Activated T-cell treated with anti-CD3 and anti-CD28 coated beads, Interleukin-2, amount 50 U/mL, for 72 hours (primary cell): ENCODE measurements around the gene MANSC4. TPM values are rescaled to one million over a fixed set of nuclear protein-coding genes. Genes with fewer than 3 reads are reported as not detected.

Experiments
- ATAC-seq, 2 donors: fragments of 150-1000 bp; cut with Tn5 transposase; replicated peaks in 1 of 2; 2 replicates each; pipeline ENCODE4 v1.10.0; 2021; ENCODE audit warnings: moderate library complexity in 2 of 2, mild to moderate bottlenecking in 1 of 2
- DNase-seq, 2 donors: peaks; one replicate each; pipeline ENCODE4 v3.0.0; 2021 to 2022; ENCODE audit warnings: mixed read lengths in 1 of 2
- H3K27ac Mint-ChIP-seq: one replicate; pipeline ENCODE4 v1.8.0; 2022; ENCODE audit warnings: mild to moderate bottlenecking, moderate library complexity, mixed read lengths
- H3K27me3 Mint-ChIP-seq: one replicate; pipeline ENCODE4 v1.8.0; 2022; ENCODE audit warnings: low read depth, mixed read lengths
- H3K36me3 Mint-ChIP-seq, 2 donors: one replicate each; pipeline ENCODE4 v1.8.0; 2022; ENCODE audit warnings: mixed read lengths in 2 of 2, mild to moderate bottlenecking in 1 of 2; ENCODE audit not compliant: insufficient read depth in 2 of 2
- H3K4me1 Mint-ChIP-seq: one replicate; pipeline ENCODE4 v1.8.0; 2022; ENCODE audit warnings: low read depth, mixed read lengths
- H3K4me3 Mint-ChIP-seq, 2 donors: one replicate each; pipeline ENCODE4 v1.8.0; 2022; ENCODE audit warnings: mild to moderate bottlenecking in 2 of 2, mixed read lengths in 2 of 2, moderate library complexity in 2 of 2
- H3K9me3 Mint-ChIP-seq, 2 donors: one replicate each; pipeline ENCODE4 v1.8.0; 2022; ENCODE audit warnings: mixed read lengths in 2 of 2
- total RNA-seq, 2 donors: library from RNA; stranded (reverse); gene quantifications; one replicate each; pipeline ENCODE4 v1.2.3, GENCODE V29; 2022

Gene MANSC4
- total RNA-seq, 2 donors from 2014 or later: not detected

DNA sequence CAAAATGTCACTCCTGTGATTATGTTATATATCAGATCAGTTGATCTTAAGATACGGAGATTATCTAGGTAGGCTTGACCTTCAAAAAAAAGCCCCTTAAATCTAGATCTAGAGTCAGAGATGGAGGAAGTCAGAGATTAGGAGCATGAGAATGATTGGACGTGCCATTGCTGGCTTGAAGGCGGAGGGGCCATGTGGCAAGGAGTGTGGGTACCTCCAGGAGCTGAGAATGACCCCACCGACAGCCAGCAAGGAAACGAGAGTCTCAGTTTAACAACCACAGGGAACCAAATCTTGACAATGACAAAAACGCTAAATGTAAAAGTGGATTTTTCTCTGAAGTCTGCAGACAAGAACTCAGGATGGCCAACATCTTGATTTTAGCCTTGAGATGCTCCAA is 32.5 kb upstream of the MANSC4 start:
- H3K4me3 Mint-ChIP-seq: no peak overlapping the region
- peaks cover 0 to 1% of the 10 kb centered on the region in 2 donors for H3K9me3 Mint-ChIP-seq
- H3K36me3 Mint-ChIP-seq: no peaks in the 10 kb centered on the region
- peaks cover 55% of the 10 kb centered on the region for H3K27me3 Mint-ChIP-seq
- H3K27ac Mint-ChIP-seq: no peak overlapping the region
- DNase-seq (no peak), ATAC-seq (no peak)
- peaks cover 12% of the 10 kb centered on the region for H3K4me1 Mint-ChIP-seq

DNA sequence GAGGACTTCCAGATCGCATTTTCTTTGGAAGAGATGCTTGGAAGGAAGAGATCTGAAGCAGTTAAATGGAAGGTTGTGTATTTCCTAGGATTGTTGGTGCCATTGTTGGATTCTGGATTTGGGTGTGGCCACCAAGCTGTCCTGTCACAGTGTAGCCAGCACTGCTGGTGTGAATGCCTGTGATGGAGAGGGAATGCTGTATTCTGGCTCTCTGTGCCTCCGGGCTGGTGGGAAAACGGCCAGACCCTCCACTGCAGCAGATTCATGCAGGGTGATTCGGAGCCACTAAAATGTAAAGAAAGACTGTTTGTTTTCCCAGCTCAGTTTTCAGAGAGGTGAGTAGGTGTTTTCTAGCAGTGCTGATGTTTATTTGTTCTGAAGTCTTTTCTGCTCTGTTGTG is 30.7 kb upstream of the MANSC4 start:
- H3K4me1 Mint-ChIP-seq: peaks cover 29% of the 10 kb centered on the region
- ATAC-seq (no peak), DNase-seq (no peak)
- H3K4me3 Mint-ChIP-seq: no peak overlapping the region
- peaks cover 0 to 1% of the 10 kb centered on the region in 2 donors for H3K9me3 Mint-ChIP-seq
- H3K27me3 Mint-ChIP-seq: peaks cover 55% of the 10 kb centered on the region
- no peak overlapping the region for H3K27ac Mint-ChIP-seq
- no peaks in the 10 kb centered on the region for H3K36me3 Mint-ChIP-seq

DNA sequence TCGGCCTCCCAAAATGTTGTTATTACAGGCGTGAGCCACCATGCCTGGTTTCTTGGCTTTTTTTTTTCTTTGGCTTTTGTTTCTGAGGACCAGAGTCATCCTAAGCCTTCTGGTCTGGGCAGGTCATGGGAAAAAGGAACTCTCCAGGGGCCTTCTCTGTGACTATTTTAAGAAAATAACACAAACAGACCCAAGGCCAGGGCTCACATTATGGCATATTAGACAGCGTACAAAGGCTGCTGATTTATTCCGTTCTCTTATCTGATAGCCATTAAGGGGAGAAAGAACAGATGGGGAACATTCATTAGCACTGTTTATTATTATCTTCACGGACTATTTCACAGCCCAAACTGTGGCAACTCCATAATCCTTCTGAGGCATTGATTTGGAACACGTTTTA is 28.8 kb upstream of the MANSC4 start:
- peaks cover 50% of the 10 kb centered on the region for H3K27me3 Mint-ChIP-seq
- H3K4me1 Mint-ChIP-seq: peaks cover 16% of the 10 kb centered on the region
- H3K4me3 Mint-ChIP-seq: no peak overlapping the region
- no peak for DNase-seq
- no peak for ATAC-seq
- H3K9me3 Mint-ChIP-seq: peaks cover 0 to 1% of the 10 kb centered on the region in 2 donors
- H3K27ac Mint-ChIP-seq: no peak overlapping the region
- H3K36me3 Mint-ChIP-seq: no peaks in the 10 kb centered on the region

DNA sequence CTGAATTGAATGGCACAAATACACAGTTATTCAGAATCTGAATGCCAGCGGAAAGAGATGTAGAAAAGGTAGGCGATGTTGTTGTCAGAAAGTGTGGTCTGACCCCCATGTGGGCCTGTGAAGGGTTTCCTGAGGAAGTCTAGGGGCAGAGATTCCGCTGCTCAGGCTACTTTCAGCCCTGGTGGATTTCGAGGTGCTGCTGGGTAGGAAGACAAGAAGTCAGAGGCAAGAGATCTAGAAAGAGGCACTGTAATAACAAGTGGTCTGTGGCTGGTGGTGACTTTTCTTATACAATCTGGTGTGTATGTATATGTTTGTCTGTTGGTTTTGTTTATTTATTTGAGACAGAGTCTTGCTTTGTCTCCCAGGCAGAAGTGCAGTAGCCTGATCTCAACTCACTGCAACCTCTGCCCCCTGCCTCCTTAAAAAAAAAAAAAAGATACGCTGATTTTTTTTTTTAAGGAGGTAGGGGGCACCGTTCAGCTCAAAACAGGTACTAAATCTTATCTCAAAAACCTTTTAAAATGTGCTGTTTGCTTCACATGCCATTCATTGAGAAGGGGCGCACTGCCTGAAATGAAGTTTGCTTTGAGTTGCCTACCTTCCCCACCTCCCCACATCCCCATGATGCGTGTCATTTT is 27.1 kb upstream of the MANSC4 start:
- Mint-ChIP-seq H3K9me3 (no peaks in the 10 kb centered on the region), H3K27me3 (peaks cover 46% of the 10 kb centered on the region), H3K4me3 (peak overlapping the region in 1 of 2 donors; percentile 43), H3K4me1 (peaks cover 32% of the 10 kb centered on the region), H3K27ac (no peak overlapping the region), H3K36me3 (no peaks in the 10 kb centered on the region)
- DNase-seq: peak in 1 of 2 donors; percentile 15
- ATAC-seq: peak; percentile 12 to 30

DNA sequence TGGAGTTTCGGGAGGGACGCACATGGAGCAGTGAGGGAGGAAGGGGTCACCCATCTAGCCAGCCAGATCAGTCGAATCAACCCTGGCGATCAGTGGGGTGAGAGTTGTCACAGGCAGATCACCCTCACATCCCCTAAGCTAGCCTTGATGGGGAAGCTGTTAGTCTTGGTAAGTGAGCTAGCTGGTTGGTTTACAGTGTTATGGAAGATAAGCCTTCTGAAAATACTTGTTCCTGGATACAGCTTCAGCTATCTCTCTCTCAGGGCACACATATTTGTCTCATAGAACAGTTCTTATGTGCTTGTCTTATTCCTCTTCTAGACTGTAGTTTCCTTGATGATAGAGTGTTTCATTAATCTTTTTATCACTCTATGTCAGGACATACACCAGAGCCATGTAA is 26.2 kb upstream of the MANSC4 start:
- ATAC-seq (no peak), DNase-seq (no peak)
- Mint-ChIP-seq H3K4me3 (no peak overlapping the region), H3K9me3 (no peaks in the 10 kb centered on the region), H3K27ac (no peak overlapping the region), H3K36me3 (no peaks in the 10 kb centered on the region), H3K27me3 (peaks cover 37% of the 10 kb centered on the region), H3K4me1 (peaks cover 41% of the 10 kb centered on the region)

DNA sequence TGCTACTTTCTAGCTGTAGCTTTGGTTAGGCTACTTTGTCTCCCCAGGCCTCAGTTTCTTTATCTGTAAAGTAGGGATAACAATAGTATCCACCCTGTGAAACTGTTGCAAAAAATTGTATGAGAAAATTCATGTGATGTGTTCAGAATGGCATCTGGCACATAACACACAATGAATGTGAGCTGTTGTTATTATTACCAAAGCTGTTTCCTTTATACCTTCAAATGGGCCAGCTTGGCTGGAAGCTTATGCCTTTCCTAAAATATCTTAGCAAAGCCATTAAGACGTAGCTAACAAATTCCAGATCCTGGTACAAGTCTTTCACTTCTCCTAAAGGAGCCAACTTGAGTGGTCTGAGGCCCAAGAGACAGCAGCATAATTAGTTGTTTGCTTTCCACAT is 25.2 kb upstream of the MANSC4 start:
- no peak overlapping the region for H3K4me3 Mint-ChIP-seq
- peaks cover 51% of the 10 kb centered on the region for H3K4me1 Mint-ChIP-seq
- H3K27ac Mint-ChIP-seq: no peak overlapping the region
- H3K27me3 Mint-ChIP-seq: peaks cover 28% of the 10 kb centered on the region
- no peaks in the 10 kb centered on the region for H3K9me3 Mint-ChIP-seq
- peaks cover 0 to 2% of the 10 kb centered on the region in 2 donors for H3K36me3 Mint-ChIP-seq
- no peak for ATAC-seq
- no peak for DNase-seq

DNA sequence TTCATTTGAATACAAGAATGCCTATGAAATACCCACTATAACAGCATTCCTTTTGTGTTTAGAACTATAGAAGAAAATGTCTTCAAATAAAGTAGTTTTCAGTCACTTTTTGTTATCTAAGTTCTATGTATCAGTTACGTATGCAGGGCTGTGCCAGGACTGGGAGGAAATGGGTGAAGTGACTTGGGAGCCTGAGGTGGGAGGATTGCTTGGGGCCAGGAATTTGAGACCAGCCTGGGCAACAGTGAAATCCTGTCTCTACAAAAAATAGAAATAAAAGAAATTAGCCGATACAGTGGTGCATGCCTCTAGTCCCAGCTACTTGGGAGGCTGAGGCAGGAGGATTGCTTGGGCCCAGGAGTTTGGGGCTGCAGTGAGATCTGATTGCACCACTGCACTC is 22.9 kb upstream of the MANSC4 start:
- H3K36me3 Mint-ChIP-seq: peaks cover 0 to 9% of the 10 kb centered on the region in 2 donors
- peaks cover 28% of the 10 kb centered on the region for H3K27me3 Mint-ChIP-seq
- peaks cover 54% of the 10 kb centered on the region for H3K4me1 Mint-ChIP-seq
- DNase-seq (no peak), ATAC-seq (peak in 1 of 2 donors; percentile 39)
- no peaks in the 10 kb centered on the region for H3K9me3 Mint-ChIP-seq
- no peak overlapping the region for H3K27ac Mint-ChIP-seq
- peak overlapping the region in 1 of 2 donors; percentile 20 for H3K4me3 Mint-ChIP-seq

DNA sequence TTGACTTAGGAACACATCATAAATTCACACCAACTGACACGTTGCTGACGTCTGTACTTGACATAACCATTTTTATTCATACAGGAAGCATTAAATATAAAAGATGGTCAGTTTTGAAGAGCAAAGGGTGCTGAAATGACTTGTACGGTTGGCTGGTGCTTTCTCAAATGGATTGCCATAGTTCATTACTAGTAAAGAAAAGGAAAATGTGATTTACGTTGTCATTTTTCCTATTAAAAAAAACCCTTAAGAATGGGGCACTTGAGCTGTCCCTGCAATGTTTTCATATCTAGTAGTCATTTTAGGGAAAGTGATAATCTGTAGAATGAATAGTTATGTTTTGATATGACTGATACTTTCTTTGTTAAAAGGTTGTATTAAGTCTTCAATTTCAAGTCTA is 22.5 kb upstream of the MANSC4 start:
- H3K27ac Mint-ChIP-seq: no peak overlapping the region
- peaks cover 54% of the 10 kb centered on the region for H3K4me1 Mint-ChIP-seq
- H3K4me3 Mint-ChIP-seq: peak overlapping the region; percentile 49 to 65
- peaks cover 2 to 13% of the 10 kb centered on the region in 2 donors for H3K36me3 Mint-ChIP-seq
- H3K27me3 Mint-ChIP-seq: peaks cover 28% of the 10 kb centered on the region
- ATAC-seq: peak; percentile 70 to 82
- no peaks in the 10 kb centered on the region for H3K9me3 Mint-ChIP-seq
- peak; percentile 12 to 16 for DNase-seq

DNA sequence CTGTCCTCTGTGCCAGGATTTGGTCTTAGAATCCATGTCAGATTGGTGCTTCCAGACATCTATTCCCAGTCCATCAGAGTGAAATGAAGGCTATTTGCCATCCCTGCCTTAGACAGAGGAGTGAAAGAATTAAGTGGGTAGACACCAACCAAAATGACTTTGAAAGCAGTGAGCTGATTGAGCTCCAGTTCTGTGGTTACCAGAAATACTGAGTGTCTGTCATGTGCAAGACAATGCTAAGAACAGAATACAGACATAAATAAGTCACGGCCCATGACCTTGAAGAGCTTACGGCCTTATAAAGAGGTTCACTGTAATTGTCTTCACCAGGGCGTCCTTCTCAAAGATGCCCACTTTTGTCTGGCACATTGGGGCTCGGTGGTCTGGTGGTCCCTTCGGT is 21.6 kb upstream of the MANSC4 start:
- peak; percentile 29 to 51 for ATAC-seq
- DNase-seq: no peak
- peaks cover 46% of the 10 kb centered on the region for H3K4me1 Mint-ChIP-seq
- H3K36me3 Mint-ChIP-seq: peaks cover 4 to 14% of the 10 kb centered on the region in 2 donors
- H3K9me3 Mint-ChIP-seq: no peaks in the 10 kb centered on the region
- peak overlapping the region; percentile 49 to 65 for H3K4me3 Mint-ChIP-seq
- H3K27me3 Mint-ChIP-seq: peaks cover 21% of the 10 kb centered on the region
- no peak overlapping the region for H3K27ac Mint-ChIP-seq

DNA sequence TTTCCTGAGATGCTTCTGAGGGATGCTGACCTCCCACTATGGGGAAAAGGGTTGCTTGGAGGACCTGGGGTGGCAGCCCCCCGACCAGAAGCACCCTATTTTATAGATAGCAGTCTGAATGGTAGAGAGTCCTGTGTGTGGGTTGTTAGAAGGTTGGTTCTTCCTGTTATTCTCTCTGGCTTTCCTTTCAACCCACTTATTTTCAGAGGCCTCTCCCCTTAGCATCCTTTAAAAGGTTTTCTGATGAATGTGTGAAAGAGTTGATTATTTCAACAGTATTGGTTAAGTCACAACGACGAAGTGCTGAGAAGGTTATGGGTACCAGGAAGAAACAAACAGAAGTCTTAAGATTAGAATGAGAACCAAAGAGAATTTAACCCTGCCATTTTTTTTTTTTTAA is 20.8 kb upstream of the MANSC4 start:
- Mint-ChIP-seq H3K36me3 (peaks cover 4 to 14% of the 10 kb centered on the region in 2 donors), H3K27ac (peak overlapping the region; percentile 1), H3K9me3 (no peaks in the 10 kb centered on the region), H3K27me3 (peaks cover 16% of the 10 kb centered on the region), H3K4me1 (peaks cover 38% of the 10 kb centered on the region), H3K4me3 (peak overlapping the region; percentile 10 to 33)
- DNase-seq: no peak
- no peak for ATAC-seq

DNA sequence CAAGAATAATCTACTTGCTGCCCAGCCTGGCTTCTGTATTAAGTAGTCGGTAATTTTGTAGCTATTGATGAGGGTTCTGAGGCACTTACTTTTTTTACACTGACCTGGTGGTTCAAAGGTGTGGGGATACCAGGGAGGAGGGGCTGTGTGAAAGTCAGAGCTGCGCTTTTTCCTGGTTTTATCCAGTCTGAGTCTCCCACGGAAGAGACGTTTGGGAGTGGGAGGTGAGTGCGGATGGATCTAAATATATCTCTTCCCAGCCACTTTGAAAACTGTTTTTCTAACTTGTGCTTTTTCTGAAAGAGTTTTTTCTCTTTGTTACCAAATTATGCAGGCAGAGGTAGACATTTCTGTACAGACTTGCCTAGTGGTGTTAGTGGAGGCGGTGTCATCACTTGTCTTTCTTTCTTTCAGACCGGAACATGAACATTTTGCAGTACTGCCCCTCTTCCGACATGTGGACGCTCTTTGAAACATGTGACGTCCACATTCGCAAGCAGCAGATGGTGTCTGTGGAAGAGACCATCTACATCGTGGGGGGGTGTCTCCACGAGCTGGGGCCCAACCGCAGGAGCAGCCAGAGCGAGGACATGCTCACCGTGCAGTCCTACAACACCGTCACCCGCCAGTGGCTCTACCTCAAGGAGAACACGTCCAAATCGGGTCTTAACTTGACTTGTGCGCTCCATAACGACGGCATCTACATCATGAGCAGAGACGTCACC is 17.4 kb upstream of the MANSC4 start:
- Mint-ChIP-seq H3K36me3 (peaks cover 6 to 19% of the 10 kb centered on the region in 2 donors), H3K27me3 (no peaks in the 10 kb centered on the region), H3K27ac (no peak overlapping the region), H3K4me3 (no peak overlapping the region), H3K9me3 (no peaks in the 10 kb centered on the region), H3K4me1 (peaks cover 32% of the 10 kb centered on the region)
- DNase-seq: no peak
- ATAC-seq: no peak

DNA sequence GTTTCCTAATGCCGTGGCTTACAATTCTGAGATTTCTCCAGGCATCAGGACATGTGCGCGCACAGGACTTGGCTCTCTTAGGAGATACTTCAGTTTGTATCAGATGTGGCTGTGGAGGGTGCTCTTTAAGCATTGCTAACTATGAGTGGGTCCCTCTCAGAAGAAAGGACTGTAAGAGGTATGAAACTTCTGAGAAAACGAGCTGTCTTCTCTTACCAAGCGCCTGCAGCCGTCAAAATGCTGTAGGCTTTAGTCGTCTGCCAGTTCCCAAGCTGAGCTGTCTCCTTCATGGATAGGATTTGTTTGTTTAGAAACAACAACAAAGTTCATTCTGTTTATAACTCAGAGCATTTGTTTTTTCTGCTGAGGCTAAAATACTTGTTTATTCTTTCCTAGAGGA is 16.1 kb upstream of the MANSC4 start:
- Mint-ChIP-seq H3K4me3 (no peak overlapping the region), H3K27ac (no peak overlapping the region)

DNA sequence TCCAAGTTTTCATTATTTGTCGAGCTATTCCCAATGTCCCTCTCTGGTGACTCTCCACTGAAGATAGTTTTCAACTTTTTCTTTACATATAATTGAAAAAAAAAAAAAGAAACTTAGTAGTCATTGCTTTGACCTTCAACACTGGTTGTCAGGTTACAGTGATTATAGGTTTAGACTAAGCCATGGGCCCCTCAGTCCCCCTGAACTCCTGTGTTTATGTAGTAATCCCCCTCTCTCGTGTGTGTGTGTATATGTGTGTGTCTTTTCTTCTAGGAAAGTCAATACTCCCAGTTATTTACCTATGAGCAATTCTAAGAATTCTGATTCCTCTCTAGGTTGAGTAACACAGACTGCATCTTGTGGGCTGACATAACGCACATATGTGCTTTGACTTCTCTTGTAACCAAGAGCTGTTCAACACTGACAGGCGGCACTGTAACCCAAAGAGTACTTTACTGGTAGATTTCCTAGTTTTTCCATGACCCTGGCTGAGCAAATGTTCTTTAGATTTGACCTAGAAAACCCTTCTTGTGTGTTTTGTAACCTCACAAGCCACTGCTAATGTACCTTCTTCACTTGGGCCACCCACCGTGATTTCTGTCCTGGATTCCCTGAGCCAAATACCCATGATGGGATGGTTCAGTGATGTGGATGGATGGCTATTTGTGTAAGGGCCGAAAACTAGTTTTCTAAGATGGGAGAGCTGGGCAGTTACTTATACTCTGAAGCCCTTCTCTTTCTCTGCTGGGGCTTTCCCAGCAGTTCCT is 15.0 kb upstream of the MANSC4 start:
- Mint-ChIP-seq H3K4me3 (no peak overlapping the region), H3K27ac (no peak overlapping the region), H3K9me3 (no peaks in the 10 kb centered on the region), H3K27me3 (no peaks in the 10 kb centered on the region), H3K4me1 (peaks cover 10% of the 10 kb centered on the region), H3K36me3 (peaks cover 6 to 19% of the 10 kb centered on the region in 2 donors)
- ATAC-seq (peak; percentile 60 to 77), DNase-seq (no peak)

More for the DNA sequence above, 16.1 kb upstream of the MANSC4 start:
- no peaks in the 10 kb centered on the region for H3K27me3 Mint-ChIP-seq
- peaks cover 6 to 21% of the 10 kb centered on the region in 2 donors for H3K36me3 Mint-ChIP-seq
- H3K9me3 Mint-ChIP-seq: no peaks in the 10 kb centered on the region
- DNase-seq: no peak
- ATAC-seq: no peak
- peaks cover 19% of the 10 kb centered on the region for H3K4me1 Mint-ChIP-seq
